ENCODE results near the gene TEX29. TPM values are rescaled to one million over a fixed set of nuclear protein-coding genes. Genes with fewer than 3 reads are reported as not detected.

The TEX29 gene
- total RNA-seq, 4 donors from 2014 or later, result 1.1 to 3.4 TPM; not detected in 2

GRCh38 chr13:111389621-111390521, 69.4 kb downstream of the TEX29 start:
- H3K27ac ChIP-seq, result no peak overlapping the region
- H3K27me3 ChIP-seq, result no peaks in the 10 kb centered on the region
- H3K9me3 ChIP-seq, result no peaks in the 10 kb centered on the region
- no peak overlapping the region for H3K4me3 ChIP-seq
- no peak for ATAC-seq
- in situ Hi-C loops (cut with MboI; ENCODE audit: low sequenced_read_pairs in 4 of 4) (no loop called here), intact Hi-C loops (cut with DNase I; ENCODE audit: low total_unique reads) (no loop called here)
- TF ChIP-seq CTCF (IDR thresholded peaks at IDR 0.05 in 4 of 5, conservative IDR thresholded peaks at IDR 0.05 in 1 of 5), result no peak
- no peak for TF ChIP-seq POLR2A (IDR thresholded peaks at IDR 0.05)
- no peak for DNase-seq
- no peaks in the 10 kb centered on the region for H3K36me3 ChIP-seq
- H3K4me1 ChIP-seq, result no peaks in the 10 kb centered on the region

GRCh38 chr13:111390522-111391270, 70.3 kb downstream of the TEX29 start:
- H3K27me3 ChIP-seq, result no peaks in the 10 kb centered on the region
- in situ Hi-C loops (cut with MboI; ENCODE audit: low sequenced_read_pairs in 4 of 4), result no loop called here
- no peak for ATAC-seq
- H3K36me3 ChIP-seq, result no peaks in the 10 kb centered on the region
- H3K4me1 ChIP-seq, result no peaks in the 10 kb centered on the region
- H3K9me3 ChIP-seq, result no peaks in the 10 kb centered on the region
- H3K4me3 ChIP-seq, result no peak overlapping the region
- intact Hi-C loops (cut with DNase I; ENCODE audit: low total_unique reads), result no loop called here
- DNase-seq, result no peak
- H3K27ac ChIP-seq, result no peak overlapping the region
- TF ChIP-seq POLR2A (IDR thresholded peaks at IDR 0.05) (no peak), CTCF (IDR thresholded peaks at IDR 0.05 in 4 of 5, conservative IDR thresholded peaks at IDR 0.05 in 1 of 5) (no peak)

- no peak overlapping the region for H3K27ac ChIP-seq
- H3K4me3 ChIP-seq, result no peak overlapping the region
- in situ Hi-C loops (cut with MboI; ENCODE audit: low sequenced_read_pairs in 4 of 4) (no loop called here), intact Hi-C loops (cut with DNase I; ENCODE audit: low total_unique reads) (no loop called here)
- no peaks in the 10 kb centered on the region for H3K27me3 ChIP-seq
- DNase-seq (no peak), ATAC-seq (no peak)
- no peaks in the 10 kb centered on the region for H3K9me3 ChIP-seq
- TF ChIP-seq POLR2A (IDR thresholded peaks at IDR 0.05) (no peak), CTCF (IDR thresholded peaks at IDR 0.05 in 4 of 5, conservative IDR thresholded peaks at IDR 0.05 in 1 of 5) (no peak)
- H3K4me1 ChIP-seq, result no peaks in the 10 kb centered on the region
- H3K36me3 ChIP-seq, result no peaks in the 10 kb centered on the region
Observed at GRCh38 chr13:111392486-111392885, 72.0 kb downstream of the TEX29 start.

GRCh38 chr13:111393221-111393790, 72.9 kb downstream of the TEX29 start:
- H3K9me3 ChIP-seq, result no peaks in the 10 kb centered on the region
- no peaks in the 10 kb centered on the region for H3K4me1 ChIP-seq
- in situ Hi-C loops (cut with MboI; ENCODE audit: low sequenced_read_pairs in 4 of 4), result no loop called here
- no peak for ATAC-seq
- no peak overlapping the region for H3K4me3 ChIP-seq
- no peaks in the 10 kb centered on the region for H3K36me3 ChIP-seq
- intact Hi-C loops (cut with DNase I; ENCODE audit: low total_unique reads), result no loop called here
- no peak overlapping the region for H3K27ac ChIP-seq
- DNase-seq, result no peak
- no peaks in the 10 kb centered on the region for H3K27me3 ChIP-seq
- no peak for TF ChIP-seq CTCF (IDR thresholded peaks at IDR 0.05 in 4 of 5, conservative IDR thresholded peaks at IDR 0.05 in 1 of 5)
- no peak for TF ChIP-seq POLR2A (IDR thresholded peaks at IDR 0.05)

Other genes with a start within 250 kb of the TEX29 start
- 10 to 100 TPM; 24.5 to 56.9 (median 31.3) TPM for gene ARHGEF7, start 205.3 kb upstream of the TEX29 start, total RNA-seq

All from gastrocnemius medialis (tissue), 4 donors.